ENCODE results near the gene MIER2. TPM values are rescaled to one million over a fixed set of nuclear protein-coding genes. Genes with fewer than 3 reads are reported as not detected.
A peak's percentile ranks its signal among the peaks of the same experiment; 100 is the strongest.

MIER2 gene
- total RNA-seq, 4 donors from 2014 or later = 11.6 to 26.4 (median 18.9) TPM

DNA sequence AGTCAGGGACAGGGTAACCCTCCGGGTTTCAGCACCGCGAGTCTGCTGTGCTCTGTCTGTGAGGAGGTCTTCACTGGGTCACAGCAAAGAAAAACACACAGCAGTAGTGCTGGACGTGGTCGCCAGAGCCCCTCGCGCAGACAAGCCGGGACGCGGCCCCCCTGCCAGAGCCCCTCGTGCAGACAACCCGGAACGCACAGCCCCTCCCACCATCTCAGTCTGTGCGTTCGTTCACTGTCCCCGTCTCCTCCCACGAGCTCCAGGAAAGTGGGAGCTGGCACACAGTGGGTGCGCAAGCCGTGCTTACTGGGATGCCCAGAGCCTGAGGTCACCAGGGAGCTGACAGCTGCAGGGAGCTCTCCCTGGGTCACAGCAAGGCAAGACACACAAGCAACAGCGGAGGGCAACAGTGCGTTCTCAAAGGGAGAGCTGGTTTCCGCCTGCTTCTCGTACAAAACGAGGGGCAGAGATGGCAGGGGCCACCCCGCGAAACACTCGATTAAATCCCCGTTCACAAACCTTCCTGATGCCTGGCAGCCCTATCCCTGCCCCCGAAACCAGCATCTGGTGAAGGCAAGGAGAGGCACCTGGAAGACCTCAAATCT, 50.2 kb downstream of the MIER2 start:
- DNase-seq (ENCODE audit: extremely low spot score) = no peak
- 3% methylated on average over 26 of the region's 29 CpGs for WGBS
- H3K27ac ChIP-seq (replicated peaks in 1 of 4) = peak overlapping the region in 2 of 4 donors; percentile 9 to 80
- H3K9me3 ChIP-seq = no peaks in the 10 kb centered on the region
- TF ChIP-seq POLR2AphosphoS5 (IDR thresholded peaks at IDR 0.05) = no peak
- no peak for TF ChIP-seq EP300 (IDR thresholded peaks at IDR 0.05)
- no peak for TF ChIP-seq POLR2A (IDR thresholded peaks at IDR 0.05; ENCODE audit: low read depth)
- TF ChIP-seq, protein P1, sequence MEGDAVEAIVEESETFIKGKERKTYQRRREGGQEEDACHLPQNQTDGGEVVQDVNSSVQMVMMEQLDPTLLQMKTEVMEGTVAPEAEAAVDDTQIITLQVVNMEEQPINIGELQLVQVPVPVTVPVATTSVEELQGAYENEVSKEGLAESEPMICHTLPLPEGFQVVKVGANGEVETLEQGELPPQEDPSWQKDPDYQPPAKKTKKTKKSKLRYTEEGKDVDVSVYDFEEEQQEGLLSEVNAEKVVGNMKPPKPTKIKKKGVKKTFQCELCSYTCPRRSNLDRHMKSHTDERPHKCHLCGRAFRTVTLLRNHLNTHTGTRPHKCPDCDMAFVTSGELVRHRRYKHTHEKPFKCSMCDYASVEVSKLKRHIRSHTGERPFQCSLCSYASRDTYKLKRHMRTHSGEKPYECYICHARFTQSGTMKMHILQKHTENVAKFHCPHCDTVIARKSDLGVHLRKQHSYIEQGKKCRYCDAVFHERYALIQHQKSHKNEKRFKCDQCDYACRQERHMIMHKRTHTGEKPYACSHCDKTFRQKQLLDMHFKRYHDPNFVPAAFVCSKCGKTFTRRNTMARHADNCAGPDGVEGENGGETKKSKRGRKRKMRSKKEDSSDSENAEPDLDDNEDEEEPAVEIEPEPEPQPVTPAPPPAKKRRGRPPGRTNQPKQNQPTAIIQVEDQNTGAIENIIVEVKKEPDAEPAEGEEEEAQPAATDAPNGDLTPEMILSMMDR (IDR thresholded peaks at IDR 0.05) = no peak
- H3K27me3 ChIP-seq = peaks cover 0 to 54% (median 38%) of the 10 kb centered on the region in 4 donors
- H3K4me1 ChIP-seq = peaks cover 25 to 52% (median 46%) of the 10 kb centered on the region in 4 donors
- intact Hi-C loops (cut with DNase I) = no loop called here
- peak overlapping the region; percentile 4 to 40 (median 24) for H3K4me3 ChIP-seq
- H3K36me3 ChIP-seq = no peaks in the 10 kb centered on the region

DNA sequence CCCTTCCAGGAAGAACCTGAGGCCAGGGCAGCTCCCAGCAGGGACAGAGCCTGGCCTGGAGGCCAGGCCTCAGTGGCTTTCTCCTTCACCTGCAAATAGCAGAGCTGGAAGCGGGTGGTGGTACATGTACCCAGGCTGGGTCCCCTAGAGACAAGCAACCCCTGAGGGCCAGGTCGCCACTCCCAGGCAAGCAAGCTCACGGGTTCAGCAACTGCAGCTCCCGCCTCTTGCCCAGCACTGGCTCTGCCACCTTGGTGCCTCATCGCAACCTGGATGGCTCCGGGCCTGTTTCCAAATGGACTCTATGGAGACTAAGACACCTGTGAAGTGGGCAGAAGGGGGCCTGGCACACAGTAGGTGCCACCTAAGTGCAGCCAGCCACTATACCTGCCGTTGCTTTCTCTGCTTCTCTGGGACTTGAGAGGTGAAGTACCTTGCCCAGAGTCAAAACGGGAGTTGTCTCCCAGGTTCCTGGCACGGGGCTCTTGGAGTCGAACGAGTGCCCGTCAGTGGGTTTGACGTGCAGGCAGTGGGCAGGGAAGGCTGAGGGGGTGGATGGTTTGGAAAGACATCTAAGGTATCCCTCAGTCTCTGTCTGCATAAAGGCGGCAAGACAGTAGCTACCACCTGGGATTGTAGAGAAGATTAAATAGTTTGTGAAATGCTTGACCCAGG, 51.0 kb downstream of the MIER2 start:
- TF ChIP-seq, protein P1 (IDR thresholded peaks at IDR 0.05) = no peak
- TF ChIP-seq EP300 (IDR thresholded peaks at IDR 0.05) (no peak), POLR2A (IDR thresholded peaks at IDR 0.05; ENCODE audit: low read depth) (no peak), POLR2AphosphoS5 (IDR thresholded peaks at IDR 0.05) (no peak)
- no peak overlapping the region for H3K4me3 ChIP-seq
- no peaks in the 10 kb centered on the region for H3K9me3 ChIP-seq
- 78% methylated on average over 10 of the region's 14 CpGs for WGBS
- H3K27me3 ChIP-seq = peaks cover 0 to 54% (median 38%) of the 10 kb centered on the region in 4 donors
- intact Hi-C loops (cut with DNase I) = no loop called here
- H3K36me3 ChIP-seq = no peaks in the 10 kb centered on the region
- DNase-seq (ENCODE audit: extremely low spot score) = no peak
- H3K27ac ChIP-seq (replicated peaks in 1 of 4) = peak overlapping the region in 1 of 4 donors; percentile 80
- peaks cover 25 to 52% (median 46%) of the 10 kb centered on the region in 4 donors for H3K4me1 ChIP-seq

DNA sequence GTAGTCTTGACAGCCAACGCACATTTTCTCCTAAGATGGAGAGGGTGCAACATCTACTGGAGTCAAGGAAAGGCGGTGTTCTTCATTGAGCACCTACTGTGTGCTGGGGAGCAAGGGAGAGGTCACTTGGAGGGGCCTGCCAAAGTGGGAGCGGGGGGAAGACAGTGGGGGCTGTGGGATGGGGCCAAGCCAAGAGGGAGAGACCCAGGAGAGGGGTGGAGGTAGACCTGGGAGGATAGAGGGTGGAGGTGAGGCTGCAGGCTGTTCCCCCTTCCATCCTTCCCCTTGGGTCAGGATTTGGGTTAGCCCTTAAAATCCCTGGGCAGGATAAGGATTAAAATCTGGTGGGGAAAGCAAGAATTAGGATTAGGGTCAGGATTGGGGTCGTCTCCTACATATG, 51.6 kb downstream of the MIER2 start:
- Histone ChIP-seq H3K4me3 (no peak overlapping the region), H3K4me1 (peaks cover 25 to 52% (median 46%) of the 10 kb centered on the region in 4 donors), H3K9me3 (no peaks in the 10 kb centered on the region), H3K27me3 (peaks cover 0 to 54% (median 38%) of the 10 kb centered on the region in 4 donors), H3K27ac (replicated peaks in 1 of 4) (no peak overlapping the region), H3K36me3 (no peaks in the 10 kb centered on the region)
- intact Hi-C loops (cut with DNase I) = no loop called here
- DNase-seq (ENCODE audit: extremely low spot score) = no peak
- TF ChIP-seq, protein P1 (IDR thresholded peaks at IDR 0.05) = no peak
- TF ChIP-seq POLR2AphosphoS5 (IDR thresholded peaks at IDR 0.05) (no peak), POLR2A (IDR thresholded peaks at IDR 0.05; ENCODE audit: low read depth) (no peak), EP300 (IDR thresholded peaks at IDR 0.05) (no peak)
- WGBS = 86% methylated on average over 4 of the region's 4 CpGs

DNA sequence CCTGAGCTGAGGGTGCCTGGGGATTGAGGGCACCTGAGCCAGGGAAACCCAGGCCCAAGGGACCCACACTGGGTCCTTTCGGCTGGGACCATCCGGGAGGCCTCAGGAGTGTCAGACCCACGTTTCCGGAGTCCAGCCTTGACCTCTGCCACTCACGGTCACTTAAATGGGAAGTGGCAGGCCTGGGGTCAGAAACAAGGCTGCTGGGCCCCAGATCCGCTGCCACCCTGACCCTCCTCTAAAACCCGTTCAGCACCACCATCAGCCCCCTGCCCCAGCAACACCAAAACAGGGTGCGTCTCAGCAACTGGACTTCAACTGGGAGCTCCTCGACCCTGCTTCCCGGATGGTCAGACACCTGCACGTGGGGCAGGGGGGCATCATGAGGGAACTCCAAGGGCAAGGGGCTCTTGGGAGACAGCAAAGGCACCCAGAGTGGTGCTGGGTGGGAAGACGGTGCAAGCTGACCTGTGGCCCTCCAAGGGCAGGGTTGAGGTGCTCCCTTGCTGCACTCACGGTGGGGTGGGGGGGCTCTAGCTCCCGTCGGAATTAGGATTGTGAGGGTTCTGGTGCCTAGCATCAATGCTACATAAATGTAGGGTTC, 52.2 kb downstream of the MIER2 start:
- H3K27me3 ChIP-seq = peaks cover 0 to 54% (median 38%) of the 10 kb centered on the region in 4 donors
- intact Hi-C loops (cut with DNase I) = no loop called here
- no peak overlapping the region for H3K4me3 ChIP-seq
- H3K9me3 ChIP-seq = no peaks in the 10 kb centered on the region
- WGBS = 86% methylated on average over 11 of the region's 15 CpGs
- no peak for TF ChIP-seq POLR2A (IDR thresholded peaks at IDR 0.05; ENCODE audit: low read depth)
- no peak for TF ChIP-seq POLR2AphosphoS5 (IDR thresholded peaks at IDR 0.05)
- no peak for TF ChIP-seq EP300 (IDR thresholded peaks at IDR 0.05)
- TF ChIP-seq, protein P1 (IDR thresholded peaks at IDR 0.05) = no peak
- H3K4me1 ChIP-seq = peaks cover 25 to 52% (median 46%) of the 10 kb centered on the region in 4 donors
- DNase-seq (ENCODE audit: extremely low spot score) = no peak
- H3K36me3 ChIP-seq = no peaks in the 10 kb centered on the region
- H3K27ac ChIP-seq (replicated peaks in 1 of 4) = peak overlapping the region in 1 of 4 donors; percentile 68
